HG02678 (cell line): ENCODE data around the gene ZNF598.
"Not testable (repeated sequence)": the region's sequence is repeated elsewhere in the genome, so short reads cannot be mapped to it uniquely, and the experiment has no call there.

Experiments used
- ATAC-seq: cut with Tn5 transposase; IDR thresholded peaks from one replicate; pipeline ENCODE4 v1.9.1; 2021; ENCODE audit warnings: mild to moderate bottlenecking, moderate library complexity; ENCODE audit not compliant: unreplicated experiment

ZNF598 gene

DNA sequence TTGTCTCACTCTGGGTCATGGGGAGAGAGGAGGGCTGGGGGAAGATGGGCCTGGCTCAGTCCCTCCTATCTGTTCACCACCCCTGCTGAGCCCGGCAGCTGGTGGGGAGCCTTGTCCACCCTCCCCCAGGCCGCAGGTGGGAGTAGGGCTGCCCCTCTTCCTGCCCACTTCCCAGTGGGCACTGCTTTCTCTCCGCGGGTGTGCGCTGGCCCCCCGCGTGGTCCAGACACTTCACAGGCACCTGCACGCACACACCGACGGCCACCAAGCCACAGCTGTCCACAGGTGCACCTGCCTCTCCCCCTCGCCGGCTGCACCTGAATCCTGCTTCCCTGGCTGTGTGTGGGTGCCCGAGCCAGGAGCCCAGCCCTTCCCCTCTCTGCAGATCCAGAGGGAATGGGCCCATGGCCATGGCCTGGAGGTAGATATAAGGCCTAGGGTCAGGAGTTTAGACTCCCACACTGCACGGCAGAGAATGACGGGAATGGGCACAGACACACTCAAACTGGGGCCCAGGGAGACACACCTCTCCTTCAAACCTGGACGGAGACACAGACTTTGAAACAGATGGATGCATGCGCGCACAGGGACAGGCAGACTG is 19.1 kb upstream of the ZNF598 start:
- ATAC-seq = no peak

DNA sequence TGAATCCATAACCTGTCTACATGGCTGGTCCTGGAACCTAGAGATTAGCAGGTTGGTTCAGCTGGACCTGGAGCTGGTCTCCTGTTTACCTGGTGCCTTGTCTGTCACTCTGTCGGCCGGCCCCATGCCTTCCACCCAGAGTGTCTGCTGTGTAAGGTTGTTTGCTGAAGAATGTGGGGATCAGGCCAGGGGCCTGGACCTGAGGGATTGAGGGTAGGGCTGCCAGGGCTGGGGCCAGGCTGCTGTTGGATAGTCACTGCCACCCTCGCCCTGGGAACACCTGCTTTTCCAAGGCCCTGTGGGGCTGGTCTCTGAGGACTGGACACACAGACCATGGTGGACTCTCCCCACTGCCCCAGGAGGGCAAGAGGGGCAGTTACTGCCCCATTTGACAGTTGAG is 18.5 kb upstream of the ZNF598 start:
- no peak for ATAC-seq

DNA sequence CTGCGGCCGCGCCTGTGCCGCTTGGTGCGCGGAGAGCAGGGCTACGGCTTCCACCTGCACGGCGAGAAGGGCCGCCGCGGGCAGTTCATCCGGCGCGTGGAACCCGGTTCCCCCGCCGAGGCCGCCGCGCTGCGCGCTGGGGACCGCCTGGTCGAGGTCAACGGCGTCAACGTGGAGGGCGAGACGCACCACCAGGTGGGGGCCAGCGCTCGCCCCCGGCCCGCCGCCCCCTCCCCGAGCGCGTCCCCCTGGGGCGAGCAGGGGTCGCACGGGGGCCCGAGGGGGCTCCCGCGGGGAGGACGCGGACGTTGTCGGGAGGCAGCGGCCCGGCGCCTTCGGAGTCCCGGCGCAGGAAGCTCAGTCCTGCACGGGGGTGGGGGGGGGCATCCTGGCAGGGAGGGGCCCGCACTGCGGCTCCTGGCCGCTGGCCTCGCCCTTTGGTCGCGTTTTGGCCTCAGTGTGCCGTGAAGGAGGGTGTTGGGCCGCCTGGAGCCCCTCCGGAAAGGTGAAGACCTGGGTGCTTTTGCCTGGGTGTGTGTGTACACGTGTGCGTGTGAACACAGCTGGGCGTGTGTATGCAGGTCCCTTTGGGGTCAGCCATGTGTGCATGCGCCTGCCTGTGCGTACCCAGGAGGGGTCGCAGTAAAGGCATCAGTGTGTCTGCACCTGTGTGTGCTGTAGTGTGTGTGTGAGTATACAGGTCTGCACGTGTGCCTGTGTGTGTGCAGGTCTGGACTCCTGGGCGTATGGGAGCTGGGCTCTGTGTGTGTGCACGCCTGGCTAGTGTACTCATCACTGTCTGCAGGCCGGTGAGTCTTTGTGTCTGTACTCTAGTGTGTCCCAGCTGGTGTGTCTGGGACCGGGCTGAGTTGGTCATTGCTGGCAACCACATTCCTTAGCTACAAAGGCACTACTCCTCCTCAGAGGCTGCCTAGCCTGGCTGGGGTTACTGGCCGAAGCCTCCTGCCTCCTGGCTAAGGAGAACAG is 17.7 kb upstream of the ZNF598 start:
- no peak for ATAC-seq

DNA sequence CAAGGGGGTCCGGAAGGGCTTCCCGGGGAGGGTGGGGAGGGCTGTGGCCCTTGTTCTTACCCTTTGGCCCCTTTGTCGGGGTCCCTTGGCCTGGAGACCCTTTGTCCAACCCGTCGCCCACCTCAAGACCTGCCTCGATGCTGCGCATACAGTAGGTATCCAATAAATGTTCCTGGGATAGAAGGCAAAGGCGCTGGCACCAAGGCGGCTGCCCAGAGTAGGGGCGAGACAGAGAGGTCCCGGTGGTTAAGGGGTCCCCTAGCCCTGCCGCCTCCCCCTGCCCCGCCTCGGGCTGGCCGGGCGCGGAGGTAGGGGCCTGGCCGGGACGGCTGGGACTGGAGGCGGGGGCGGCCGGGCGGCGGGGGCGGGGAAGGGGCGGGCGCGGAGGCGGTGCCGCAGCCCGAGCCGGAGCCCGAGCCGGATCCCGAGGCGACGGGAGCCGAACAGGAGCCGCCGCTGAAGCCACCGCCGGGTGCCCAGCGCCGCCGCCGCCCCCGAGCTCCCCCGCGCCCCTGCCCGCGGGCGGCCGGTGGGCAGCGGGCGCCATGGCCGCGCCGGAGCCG is 16.9 kb upstream of the ZNF598 start, which contains the start of gene NHERF2:
TSS of gene NHERF2 (plus strand) at position 442 of the 563 bp plus-strand sequence. CDS start at position 546, 104 bp downstream.
- ATAC-seq = no peak

DNA sequence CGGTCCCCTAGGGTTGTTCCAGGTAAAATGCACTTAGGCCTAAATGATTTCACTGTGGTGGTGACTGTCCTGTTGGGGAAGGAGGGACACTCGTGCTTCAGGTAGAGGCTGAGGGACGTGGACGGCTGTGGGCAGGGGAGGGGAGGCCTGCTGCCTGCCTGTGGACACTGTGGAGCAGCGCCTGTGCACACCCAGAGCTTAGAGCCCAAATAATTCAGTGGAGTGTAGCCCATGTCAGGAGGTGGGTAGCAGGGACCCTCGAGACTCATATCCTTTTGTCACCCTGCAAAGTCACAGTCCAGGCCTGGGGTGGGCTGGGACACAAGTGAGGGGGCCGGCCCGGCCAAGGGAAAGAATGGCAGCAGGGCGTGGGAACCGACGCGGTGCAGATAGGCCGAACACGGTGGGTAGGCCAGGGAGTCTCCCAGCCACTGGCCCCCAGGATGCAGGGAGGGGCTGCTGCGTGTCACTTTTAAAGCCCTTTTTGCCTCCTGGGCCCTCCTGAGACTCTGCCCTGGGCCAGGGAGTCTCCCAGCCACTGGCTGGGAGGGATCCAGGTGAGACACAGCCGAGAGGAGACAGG is 16.3 kb upstream of the ZNF598 start:
- no peak for ATAC-seq

DNA sequence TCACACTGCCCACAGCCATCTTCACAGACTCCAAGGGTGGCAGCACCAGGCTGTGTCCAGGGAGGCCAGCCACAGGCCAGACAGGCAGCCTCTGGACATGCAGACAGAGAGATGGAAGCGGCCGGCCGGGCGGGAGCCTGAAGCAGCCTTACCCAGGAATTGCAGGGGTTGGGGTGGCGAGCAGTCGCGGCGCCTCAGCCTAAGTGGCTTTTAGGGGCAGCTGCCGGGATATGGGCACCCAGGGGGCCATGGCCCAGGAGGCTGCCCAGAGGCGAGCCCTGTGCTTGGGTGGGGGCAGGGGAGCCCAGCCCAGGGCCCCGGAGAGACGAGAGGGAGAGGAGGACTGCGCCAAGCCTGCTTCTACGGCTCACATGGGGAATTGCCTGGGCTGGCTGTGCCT is 15.6 kb upstream of the ZNF598 start:
- ATAC-seq = no peak

DNA sequence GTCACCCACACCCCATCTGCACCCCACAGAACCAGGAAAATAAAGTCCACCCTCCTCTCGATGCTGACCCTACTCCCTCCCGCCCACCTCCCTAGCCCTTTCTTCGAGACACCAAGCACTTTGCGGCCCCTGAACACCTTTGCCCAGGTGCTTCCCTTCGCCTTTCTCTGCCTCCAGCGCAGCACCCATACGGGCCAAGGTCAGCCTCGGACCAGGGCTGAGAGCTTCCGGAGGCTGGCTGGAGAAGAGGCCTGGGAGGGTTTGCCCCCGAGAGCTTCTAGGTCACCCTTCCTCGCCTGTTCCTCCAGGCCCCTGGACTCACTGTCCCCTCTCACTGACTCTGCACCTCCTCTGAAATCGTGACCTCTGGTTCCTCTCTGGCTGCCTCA is 14.4 kb upstream of the ZNF598 start:
- no peak for ATAC-seq

DNA sequence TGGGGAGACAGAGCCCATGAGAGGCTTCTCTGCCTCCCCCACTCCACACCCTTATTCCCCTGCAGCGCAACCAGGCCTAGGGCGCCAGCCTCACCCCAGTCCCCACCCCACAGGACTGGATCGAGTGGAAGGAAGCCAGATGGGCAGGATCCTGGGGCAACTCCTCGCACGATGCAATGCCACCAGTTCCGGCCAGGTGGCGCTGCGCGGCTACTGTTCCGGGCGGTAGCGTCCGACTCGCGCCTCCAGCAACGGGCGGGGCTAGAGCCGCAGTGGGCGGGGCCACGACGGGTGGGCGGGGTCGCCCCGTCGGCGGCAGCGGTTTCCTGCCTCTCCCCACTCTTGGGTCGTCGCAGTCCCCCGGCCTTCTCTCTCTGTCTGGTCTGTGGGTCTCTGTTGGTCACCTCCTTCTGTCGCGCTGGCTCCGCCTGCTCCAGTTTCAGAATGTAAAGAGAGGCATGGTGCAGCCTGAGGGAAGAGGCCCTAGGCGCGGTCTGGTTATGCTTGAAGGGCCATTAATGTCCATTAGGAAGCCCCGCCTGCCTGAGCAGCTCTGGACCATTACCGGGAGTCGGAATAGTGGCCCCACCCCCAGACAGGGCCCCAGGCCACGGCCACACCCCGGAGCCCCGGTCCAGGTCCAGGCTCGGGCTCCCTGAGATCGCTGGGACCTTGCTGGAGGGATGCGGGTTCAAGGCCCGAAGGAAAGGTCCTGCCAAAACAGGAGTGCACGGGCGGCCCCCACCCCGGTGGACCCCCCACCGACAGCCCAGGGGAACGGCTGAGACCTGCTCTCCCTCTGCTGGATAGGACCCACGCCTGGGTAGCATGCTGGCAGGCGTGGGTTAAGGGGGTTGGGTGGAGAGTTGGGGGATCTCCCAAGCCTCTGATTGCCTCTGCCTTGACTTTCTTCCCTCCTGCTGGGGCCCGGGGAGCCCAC is 13.7 kb upstream of the ZNF598 start:
- ATAC-seq = peak; percentile 71

DNA sequence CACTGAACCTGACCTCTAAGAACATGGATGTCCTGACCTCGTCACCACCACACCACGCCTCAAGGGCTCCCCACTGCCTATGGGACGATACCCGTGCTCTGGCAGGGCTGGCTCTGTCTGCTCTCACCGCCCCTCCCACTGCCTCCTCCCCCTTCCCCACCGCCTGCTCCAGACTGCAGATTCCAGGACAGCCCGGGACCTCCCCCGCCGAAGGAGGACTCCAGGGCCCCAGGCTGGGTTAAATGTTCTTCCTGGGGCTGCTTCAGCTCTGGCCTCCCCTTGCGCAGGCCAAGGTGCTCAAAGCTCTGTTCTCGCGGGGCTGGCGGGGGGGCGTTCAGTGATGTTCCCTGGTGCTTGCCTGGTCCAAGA is 13.1 kb upstream of the ZNF598 start:
- no peak for ATAC-seq

DNA sequence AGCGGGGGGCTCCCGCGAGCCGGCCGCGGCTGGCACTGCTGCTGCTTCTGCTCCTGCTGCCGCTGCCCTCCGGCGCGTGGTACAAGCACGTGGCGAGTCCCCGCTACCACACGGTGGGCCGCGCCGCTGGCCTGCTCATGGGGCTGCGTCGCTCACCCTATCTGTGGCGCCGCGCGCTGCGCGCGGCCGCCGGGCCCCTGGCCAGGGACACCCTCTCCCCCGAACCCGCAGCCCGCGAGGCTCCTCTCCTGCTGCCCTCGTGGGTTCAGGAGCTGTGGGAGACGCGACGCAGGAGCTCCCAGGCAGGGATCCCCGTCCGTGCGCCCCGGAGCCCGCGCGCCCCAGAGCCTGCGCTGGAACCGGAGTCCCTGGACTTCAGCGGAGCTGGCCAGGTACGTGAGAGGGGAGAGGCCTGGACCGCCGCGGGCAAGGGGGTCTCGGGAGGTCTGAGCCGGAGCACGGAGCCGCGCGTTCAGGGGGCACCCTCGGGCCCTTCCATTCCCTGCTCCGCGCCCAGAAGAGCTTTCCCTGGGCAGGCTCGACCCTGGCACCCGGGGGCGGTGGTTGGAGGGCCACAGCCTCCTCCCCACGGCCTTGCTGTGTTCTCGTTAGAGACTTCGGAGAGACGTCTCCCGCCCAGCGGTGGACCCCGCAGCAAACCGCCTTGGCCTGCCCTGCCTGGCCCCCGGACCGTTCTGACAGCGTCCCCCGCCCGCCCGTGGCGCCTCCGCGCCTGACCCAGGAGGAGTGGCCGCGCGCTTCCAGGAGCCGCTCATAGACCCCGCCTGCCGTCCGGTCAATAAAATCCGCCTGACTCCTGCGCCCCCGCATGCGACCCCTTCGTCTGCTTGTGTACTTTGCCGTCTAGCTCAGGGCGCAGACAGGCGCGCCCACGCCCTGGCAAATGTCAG is 10.6 kb upstream of the ZNF598 start:
- ATAC-seq = no peak

DNA sequence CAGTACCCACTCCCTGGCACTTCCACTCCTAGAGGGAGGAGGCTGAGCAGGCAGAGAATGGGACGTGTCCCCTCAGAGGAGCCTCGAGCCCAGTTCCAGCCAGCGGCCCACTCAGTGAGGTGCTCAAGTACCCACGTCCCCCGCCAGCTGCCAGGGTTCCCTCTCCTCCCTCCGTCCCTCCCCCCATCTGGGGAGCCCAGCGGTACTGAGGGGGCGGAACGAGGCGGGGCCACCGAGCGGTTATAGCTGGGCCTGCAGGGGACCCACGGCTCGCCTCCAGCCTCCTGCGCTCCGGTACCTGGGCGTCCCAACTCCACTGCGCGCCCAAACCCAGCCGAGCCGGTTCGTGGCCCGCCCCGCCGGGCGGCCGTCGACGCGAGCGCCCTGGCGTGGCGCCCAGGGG is 9.9 kb upstream of the ZNF598 start, which contains the start of gene NPW:
TSS of gene NPW (plus strand) at position 268 of the 403 bp plus-strand sequence.
- ATAC-seq = no peak

DNA sequence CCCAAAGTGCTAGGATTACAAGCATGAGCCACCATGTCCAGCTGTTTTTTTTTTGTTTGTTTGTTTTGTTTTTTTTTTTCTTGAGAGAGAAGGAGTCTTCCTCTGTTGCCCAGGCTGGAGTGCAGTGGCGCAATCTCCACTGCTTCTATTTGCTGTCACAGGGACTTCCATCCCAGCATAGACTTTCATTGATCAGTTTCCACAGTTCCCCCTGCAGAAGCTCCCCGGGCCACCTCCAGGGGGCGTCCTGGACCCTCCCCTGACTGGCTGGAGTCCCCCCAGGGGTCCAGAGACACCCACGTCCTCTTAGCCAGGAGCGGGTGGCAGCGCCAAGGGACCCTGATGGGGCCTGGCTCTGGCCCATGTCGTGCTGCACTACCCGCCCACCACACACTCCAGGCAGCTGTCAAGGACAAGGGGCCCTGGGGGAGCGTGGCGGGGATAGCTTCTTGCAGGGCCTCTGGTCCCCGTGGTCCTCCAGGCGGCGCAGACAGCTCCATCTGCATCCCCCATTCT is 6.8 kb upstream of the ZNF598 start:
- ATAC-seq = no peak

DNA sequence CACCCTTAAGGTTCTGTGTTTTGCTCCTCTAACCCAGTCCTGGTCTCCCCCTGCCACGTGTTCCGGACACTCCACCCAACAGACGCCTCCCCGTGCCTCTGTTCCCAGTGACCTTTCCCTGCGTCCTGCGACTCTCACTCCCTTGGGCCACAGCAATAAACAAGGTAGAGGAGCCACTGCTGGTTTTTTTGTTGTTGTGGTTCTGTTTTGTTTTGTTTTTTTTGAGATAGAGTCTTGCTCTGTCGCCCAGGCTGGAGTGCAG is 6.3 kb upstream of the ZNF598 start:
- ATAC-seq = no peak

DNA sequence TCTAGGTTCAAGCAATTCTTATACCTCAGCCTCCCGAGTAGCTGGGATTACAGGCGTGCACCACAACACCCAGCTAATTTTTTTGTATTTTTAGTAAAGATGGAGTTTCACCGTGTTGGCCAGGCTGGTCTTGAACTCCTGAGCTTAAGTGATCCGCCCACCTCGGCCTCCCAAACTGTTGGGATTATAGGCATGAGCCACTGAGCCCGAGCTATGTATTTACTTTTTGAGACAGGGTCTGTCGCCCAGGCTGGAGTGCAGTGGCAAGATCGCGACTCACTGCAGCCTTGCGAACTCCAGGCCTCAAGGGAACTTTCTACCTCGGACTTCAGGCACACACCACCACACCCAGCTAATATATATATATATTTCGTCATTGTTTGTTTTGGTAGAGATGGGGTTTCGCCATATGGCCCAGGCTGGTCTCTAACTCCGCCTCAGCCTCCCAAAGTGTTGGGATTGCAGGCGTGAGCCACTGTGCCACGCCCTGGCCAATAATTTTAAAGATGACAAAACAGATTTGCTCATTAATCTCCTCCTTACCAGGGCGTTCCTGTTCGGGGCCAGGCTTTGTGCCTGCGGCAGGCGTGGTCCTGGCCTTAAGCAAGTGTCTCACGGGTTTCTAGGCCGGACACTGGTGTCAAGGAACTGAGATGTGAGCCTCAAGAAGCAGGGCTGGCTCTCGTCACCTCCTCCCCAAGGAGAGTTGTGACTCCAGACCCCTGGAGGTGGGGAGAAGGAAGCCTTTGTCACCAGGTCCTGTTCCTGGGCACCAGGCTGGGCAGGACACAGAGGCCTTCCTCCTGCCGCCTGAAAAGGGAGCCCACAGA is 5.7 kb upstream of the ZNF598 start:
- no peak for ATAC-seq

DNA sequence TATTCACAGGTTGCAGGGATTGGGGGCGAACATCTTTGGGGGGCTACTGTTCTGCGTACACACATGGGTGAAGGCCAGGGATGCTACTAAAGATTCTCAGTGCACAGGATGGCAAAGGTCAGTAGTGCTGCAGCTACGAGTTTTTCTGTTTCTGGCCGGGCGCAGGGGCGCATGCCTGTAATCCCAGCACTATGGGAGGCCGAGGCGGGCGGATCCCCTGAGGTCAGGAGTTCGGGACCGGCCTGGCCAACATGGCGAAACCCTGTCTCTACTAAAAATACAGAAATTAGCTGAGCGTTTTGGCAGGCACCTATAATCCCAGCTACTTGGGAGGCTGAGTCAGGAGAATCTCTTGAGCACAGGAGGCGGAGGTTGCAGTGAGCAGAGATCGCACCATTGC is 3.9 kb upstream of the ZNF598 start:
- ATAC-seq = no peak

DNA sequence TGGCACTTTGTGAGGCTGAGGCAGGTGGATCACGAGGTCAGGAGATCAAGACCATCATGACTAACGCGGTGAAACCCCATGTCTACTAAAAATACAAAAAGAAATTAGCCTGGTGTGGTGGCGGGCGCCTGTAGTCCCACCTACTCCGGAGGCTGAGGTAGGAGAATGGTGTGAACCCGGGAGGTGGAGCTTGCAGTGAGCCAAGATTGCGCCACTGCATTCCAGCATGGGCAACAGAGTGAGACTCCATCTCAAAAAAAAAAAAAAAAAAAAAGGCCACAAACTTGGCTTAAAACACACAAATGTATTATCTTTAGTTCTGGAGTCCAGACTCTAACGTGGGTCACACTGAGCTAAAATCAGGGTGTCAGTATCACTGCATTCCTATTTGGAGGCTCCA is 2.1 kb upstream of the ZNF598 start:
- ATAC-seq = not testable (repeated sequence)

DNA sequence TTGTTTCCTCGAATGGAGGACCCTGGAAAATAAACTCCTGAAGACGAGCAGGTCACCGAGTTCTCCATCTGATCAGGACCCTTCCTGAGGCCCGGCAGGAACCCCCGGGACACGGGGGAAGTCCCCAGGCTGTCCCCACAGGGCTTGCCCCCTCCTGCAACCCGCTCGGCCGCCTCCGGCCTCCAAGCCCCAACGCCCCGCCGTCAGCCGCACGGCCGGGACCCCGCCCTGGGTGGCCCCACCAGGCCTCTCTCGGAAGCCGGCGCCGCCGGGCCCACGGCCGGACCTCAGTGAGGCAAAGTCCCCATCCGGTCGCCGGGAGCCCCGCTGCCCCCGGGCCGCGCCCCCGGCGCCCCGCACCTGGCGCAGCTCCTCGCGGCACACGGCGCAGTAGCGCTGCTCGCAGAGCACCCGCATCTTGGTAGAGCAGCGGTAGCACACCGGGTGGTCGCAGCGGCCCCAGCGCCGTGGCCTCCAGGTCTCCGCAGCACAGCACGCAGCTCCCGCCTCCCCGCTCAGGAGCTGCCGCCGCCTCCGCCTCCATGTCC is 383 bp downstream of the ZNF598 start:
- peak; percentile 28 for ATAC-seq

DNA sequence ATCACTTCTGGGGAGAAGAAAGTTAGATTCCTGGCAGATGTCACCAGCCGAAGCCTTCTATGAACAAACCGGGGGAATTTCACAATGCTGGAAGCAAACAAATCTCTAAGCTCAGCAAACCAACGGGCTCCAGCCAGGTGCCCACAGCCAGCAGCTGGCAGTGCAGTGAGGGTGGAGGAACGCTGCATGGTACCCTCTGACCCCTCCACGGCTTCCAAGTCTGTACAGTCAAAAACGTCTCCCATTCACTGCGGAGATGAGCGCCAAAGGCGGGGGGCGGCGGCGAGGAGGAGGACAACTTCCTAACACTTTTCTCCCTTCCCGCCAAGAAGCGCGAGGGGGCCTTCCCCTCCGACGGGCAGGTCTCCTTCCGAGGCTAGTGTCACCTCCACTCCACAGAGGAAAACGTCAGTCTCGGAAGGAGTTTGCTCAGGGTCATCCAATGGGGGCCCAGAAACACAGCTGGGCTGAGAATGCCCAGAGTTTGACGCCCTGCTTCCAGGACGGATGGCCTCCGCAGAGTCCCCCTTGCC is 924 bp downstream of the ZNF598 start:
- ATAC-seq = no peak
